ENCODE data around the gene UBE2C.

The UBE2C gene

DNA sequence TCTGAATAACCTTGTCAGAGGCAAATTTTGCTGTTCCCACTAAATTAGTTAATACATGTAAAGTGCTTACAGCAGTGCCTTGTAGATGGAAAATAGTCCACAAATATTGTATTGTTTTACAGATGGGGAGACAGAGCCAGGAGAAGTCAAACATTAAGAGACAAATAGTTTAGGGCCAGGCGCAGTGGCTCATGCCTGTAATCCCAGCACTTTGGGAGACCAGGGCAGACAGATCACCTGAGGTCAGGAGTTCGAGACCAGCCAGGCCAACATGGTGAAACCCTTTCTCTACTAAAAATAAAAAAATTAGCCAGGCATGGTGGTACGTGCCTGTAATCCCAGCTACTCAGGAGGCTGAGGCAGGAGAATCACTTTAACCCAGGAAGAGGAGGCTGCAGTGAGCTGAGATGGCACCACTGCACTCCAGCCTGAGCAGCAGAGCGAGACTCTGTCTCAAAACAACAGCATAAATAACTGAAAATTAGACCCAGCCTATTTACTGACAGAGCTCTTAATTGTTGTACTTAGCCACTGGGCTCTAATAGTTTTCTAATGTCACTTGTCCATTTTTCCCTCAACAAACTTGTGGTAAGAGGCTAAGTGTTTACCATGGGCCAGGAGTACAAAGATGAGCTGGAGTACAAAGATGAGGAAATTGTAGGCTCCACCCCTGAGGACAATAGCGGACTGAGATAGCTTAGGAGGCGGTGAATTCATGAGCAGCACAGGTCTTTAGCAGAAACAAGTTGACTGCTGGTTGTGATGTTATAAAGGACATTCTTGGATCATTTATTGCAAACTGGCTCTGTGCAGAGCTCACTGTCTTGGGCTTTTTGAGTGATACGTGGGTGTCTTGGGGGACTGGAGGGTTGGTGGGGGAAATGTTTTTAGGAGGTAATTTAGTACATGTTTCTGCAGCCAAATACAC is 51.4 kb downstream of the UBE2C start:
- H3K79me2 ChIP-seq (ENCODE audit: insufficient read depth, low read depth): no peaks in the 10 kb centered on the region
- H3K36me3 ChIP-seq (ENCODE audit: insufficient read depth): no peaks in the 10 kb centered on the region
- H4K20me1 ChIP-seq (ENCODE audit: insufficient read depth): no peaks in the 10 kb centered on the region
- H3K27ac ChIP-seq: no peak overlapping the region
- H3K4me2 ChIP-seq: no peak overlapping the region
- TF ChIP-seq, protein P1, sequence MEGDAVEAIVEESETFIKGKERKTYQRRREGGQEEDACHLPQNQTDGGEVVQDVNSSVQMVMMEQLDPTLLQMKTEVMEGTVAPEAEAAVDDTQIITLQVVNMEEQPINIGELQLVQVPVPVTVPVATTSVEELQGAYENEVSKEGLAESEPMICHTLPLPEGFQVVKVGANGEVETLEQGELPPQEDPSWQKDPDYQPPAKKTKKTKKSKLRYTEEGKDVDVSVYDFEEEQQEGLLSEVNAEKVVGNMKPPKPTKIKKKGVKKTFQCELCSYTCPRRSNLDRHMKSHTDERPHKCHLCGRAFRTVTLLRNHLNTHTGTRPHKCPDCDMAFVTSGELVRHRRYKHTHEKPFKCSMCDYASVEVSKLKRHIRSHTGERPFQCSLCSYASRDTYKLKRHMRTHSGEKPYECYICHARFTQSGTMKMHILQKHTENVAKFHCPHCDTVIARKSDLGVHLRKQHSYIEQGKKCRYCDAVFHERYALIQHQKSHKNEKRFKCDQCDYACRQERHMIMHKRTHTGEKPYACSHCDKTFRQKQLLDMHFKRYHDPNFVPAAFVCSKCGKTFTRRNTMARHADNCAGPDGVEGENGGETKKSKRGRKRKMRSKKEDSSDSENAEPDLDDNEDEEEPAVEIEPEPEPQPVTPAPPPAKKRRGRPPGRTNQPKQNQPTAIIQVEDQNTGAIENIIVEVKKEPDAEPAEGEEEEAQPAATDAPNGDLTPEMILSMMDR (conservative IDR thresholded peaks at IDR 0.05; ENCODE audit: low read depth, low read length): no peak
- H3K4me1 ChIP-seq (ENCODE audit: low read depth, poor library complexity, severe bottlenecking): peaks cover 7% of the 10 kb centered on the region
- no peaks in the 10 kb centered on the region for H3K27me3 ChIP-seq (ENCODE audit: insufficient read depth, low read depth)
- no peak overlapping the region for H2AFZ ChIP-seq (ENCODE audit: low read depth)
- H3K9ac ChIP-seq: no peak overlapping the region
- H3K4me3 ChIP-seq (IDR thresholded peaks at IDR 0.05; ENCODE audit: insufficient read depth, low read depth, low read length): no peak overlapping the region

DNA sequence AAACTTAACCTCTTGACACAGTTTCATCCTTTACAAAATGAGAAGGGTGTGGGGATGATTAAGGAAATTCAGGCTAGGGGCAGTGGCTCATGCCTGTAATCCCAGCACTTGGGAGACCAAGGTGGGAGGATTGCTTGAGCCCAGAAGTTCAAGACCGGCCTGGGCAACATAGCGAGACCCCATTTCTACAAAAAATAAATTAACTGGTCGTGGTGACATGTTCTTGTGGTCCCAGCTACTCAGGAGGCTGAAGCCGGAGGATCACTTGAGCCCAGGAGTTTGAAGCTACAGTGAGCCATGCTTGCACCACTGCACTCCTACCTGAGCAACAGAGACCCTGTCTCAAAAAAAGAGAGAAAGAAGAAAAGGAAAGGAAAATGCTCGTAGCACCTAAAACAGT is 54.0 kb downstream of the UBE2C start:
- Histone ChIP-seq H3K4me1 (ENCODE audit: low read depth, poor library complexity, severe bottlenecking) (no peaks in the 10 kb centered on the region), H3K27me3 (ENCODE audit: insufficient read depth, low read depth) (no peaks in the 10 kb centered on the region), H4K20me1 (ENCODE audit: insufficient read depth) (no peaks in the 10 kb centered on the region), H3K4me2 (no peak overlapping the region), H3K27ac (no peak overlapping the region), H3K36me3 (ENCODE audit: insufficient read depth) (no peaks in the 10 kb centered on the region), H3K79me2 (ENCODE audit: insufficient read depth, low read depth) (no peaks in the 10 kb centered on the region), H3K4me3 (IDR thresholded peaks at IDR 0.05; ENCODE audit: insufficient read depth, low read depth, low read length) (no peak overlapping the region), H3K9ac (no peak overlapping the region), H2AFZ (ENCODE audit: low read depth) (no peak overlapping the region)
- TF ChIP-seq, protein P1 (conservative IDR thresholded peaks at IDR 0.05; ENCODE audit: low read depth, low read length): no peak
